Astrocyte of the cerebellum (primary cell): ENCODE measurements around the gene CDC45.

ENCODE experiments used
- DNase-seq: peaks from one replicate; pipeline ENCODE4 v3.0.0-alpha.2; 2011; ENCODE audit warnings: low read depth
- H3K4me3 ChIP-seq: 2 replicates; pipeline ENCODE4 v1.5.1; 2011; ENCODE audit warnings: mild to moderate bottlenecking, low read depth, low read length, moderate library complexity
- in situ Hi-C: cut with HindIII; loops from 2 replicates; pipeline ENCODE4 v1.10.0; 2017; ENCODE audit warnings: low sequenced_read_pairs
- TF ChIP-seq, protein P1 (sequence below): IDR thresholded peaks from 2 replicates; pipeline ENCODE4 v1.5.1; 2012; ENCODE audit warnings: low read length, low read depth, moderate library complexity, mild to moderate bottlenecking; ENCODE audit errors: missing control alignments

Gene CDC45

DNA sequence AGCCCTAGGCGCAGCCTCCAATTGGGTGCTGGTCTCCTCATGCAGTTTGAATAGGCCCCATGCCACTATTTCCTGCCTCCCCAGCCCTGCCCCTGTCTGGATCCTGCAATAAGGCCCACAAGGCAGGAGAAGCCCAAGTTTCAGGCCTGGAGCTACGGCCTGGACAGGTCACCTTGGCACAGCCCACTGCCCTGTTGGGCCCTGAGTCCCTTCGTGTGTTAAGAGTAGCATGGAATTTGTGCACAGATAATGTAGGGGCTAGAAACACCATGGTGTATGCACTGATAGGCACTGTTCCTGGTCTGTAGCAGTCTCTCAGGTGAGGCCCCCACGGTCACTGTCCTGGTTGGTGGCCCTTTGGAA is 20.1 kb downstream of the CDC45 start:
- in situ Hi-C loops = no loop called here
- no peak overlapping the region for H3K4me3 ChIP-seq
- TF ChIP-seq, protein P1, sequence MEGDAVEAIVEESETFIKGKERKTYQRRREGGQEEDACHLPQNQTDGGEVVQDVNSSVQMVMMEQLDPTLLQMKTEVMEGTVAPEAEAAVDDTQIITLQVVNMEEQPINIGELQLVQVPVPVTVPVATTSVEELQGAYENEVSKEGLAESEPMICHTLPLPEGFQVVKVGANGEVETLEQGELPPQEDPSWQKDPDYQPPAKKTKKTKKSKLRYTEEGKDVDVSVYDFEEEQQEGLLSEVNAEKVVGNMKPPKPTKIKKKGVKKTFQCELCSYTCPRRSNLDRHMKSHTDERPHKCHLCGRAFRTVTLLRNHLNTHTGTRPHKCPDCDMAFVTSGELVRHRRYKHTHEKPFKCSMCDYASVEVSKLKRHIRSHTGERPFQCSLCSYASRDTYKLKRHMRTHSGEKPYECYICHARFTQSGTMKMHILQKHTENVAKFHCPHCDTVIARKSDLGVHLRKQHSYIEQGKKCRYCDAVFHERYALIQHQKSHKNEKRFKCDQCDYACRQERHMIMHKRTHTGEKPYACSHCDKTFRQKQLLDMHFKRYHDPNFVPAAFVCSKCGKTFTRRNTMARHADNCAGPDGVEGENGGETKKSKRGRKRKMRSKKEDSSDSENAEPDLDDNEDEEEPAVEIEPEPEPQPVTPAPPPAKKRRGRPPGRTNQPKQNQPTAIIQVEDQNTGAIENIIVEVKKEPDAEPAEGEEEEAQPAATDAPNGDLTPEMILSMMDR = no peak
- no peak for DNase-seq

DNA sequence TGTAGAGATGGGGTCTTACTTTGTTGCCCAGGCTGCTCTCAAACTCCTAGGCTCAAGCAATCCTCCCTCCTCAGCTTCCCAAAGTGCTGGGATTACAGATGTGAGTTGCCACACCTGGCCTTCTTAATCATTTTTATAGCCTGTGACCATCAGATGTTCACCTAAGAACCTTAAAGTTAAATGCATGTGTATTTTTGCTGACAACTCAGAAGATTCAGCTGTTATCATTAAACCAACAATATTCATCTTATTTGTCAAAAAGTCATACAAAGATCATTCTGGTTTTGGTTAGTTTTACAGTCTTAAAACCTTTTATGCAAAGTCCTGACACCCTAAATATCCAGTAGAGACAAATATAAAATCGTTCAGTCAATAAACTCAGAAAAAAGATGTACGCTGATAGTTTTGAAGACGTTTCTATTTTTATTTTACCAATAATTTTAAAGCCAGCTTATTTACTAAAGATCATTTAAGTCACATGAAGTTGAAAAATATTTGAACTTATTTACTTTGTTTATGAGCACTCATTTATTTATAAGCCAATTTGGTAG is 22.3 kb downstream of the CDC45 start:
- in situ Hi-C loops = no loop called here
- no peak for DNase-seq
- no peak overlapping the region for H3K4me3 ChIP-seq
- TF ChIP-seq, protein P1 = no peak

DNA sequence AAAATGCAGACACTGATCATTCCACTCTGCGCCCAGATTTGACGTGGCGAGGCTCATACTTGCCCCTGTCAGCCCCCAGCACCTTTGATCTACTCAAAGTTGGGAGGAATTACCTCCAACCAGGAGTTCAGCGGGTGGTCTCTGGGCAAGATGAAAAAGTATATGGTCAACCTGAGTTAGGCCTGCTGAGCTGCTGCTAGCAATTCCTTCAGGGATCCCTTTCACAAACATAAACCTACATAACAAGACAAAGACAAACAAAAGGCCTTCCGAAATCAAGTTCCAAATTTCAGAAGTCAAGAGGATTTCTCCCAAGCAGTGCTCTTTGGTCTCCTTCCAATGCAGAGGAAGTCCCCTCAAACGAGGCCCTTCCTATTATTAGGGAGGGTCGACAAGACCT is 23.6 kb downstream of the CDC45 start:
- no peak for DNase-seq
- TF ChIP-seq, protein P1 = no peak
- H3K4me3 ChIP-seq = no peak overlapping the region
- in situ Hi-C loops = no loop called here

DNA sequence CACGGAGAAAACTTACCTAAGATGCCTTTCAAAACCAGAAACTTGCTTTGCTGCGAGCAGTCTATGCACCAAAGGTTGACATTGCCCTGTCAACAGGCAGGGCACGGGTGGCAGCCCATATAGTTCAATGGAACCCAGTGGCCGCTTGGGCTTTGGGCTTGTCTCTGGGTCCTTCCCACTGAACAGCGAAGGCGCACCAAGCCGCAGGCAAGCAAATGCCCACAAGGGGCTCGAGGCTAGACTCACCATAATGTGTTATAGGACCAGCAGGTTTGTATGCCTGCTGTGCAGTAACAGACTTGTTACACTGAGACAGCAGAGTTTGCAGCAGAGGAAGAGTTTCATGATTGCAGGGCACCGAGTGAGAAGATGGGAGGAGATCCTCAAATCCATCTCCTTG is 24.1 kb downstream of the CDC45 start:
- TF ChIP-seq, protein P1 = peak; percentile 7
- in situ Hi-C loops = no loop called here
- H3K4me3 ChIP-seq = no peak overlapping the region
- no peak for DNase-seq

DNA sequence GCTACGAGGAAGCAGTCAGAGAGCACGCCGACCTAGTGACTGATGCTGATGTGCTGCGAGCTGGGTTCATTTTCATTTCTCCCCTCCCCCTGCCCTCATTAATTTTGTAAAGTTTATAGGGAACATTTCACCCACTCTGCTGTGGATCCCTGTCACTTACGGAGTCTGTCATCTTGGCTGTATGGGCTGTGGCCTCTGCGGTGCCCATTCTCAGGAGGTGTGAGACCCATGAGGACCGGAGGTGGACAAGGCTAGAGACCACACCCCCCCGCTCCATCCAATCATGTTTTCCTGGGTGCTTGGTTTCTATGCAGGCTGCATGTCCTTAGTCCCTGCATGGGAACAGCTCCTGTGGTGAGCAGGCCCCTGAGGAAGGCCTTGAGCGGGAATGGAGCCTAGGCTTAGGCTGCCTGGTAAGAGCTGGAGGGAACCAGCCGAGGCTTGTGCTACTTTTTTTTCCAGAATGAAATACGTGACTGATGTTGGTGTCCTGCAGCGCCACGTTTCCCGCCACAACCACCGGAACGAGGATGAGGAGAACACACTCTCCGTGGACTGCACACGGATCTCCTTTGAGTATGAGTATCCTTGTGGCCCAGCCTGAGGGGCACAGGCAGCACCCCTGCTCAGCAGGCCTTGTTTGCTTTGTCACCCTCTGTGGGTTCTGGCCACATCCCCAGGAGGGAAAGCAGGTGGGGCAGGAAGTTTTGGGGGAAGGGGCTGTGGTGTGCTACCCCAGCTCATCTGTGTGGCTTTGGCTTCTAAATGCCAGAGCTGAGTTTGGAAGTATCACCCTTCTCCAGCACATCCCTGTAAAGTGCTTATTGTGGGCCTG is 25.4 kb downstream of the CDC45 start:
- in situ Hi-C loops = no loop called here
- H3K4me3 ChIP-seq = no peak overlapping the region
- DNase-seq = no peak
- TF ChIP-seq, protein P1 = no peak

DNA sequence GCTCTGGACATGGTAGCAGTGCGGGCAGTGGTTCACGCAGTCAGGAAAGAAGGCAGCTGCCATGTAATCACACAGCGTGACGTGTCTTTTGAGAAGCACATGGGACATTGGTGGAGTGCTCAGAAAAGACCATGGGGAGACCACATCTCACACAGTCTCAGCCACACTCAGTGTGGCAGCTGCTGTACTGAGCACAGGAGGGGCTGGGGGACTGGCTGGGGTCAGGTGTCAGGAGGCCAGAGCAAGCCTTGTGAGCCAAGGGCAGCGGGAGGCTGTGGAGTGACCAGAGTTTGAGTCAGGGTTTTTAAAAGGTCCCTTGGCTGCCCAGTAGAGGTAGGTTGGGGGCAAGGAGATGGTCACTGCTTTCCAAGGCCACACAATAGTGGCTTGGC is 26.0 kb downstream of the CDC45 start:
- no peak overlapping the region for H3K4me3 ChIP-seq
- TF ChIP-seq, protein P1 = no peak
- no peak for DNase-seq
- in situ Hi-C loops = no loop called here
